Mesothelial cell of epicardium (in vitro differentiated cells): ENCODE results near the gene PLA2G4E. TPM values are rescaled to one million over a fixed set of nuclear protein-coding genes. Genes with fewer than 3 reads are reported as not detected.

ENCODE experiments used
- DNase-seq, 2 experiments: peaks; one replicate each; pipeline ENCODE4 v3.0.0; 2021; ENCODE audit warnings: low spot score in 2 of 2; ENCODE audit not compliant: unreplicated experiment in 2 of 2
- H3K27ac Mint-ChIP-seq: 2 replicates; pipeline ENCODE4 v1.8.0; 2021; ENCODE audit warnings: mixed read lengths
- H3K27me3 Mint-ChIP-seq: 2 replicates; pipeline ENCODE4 v1.8.0; 2021; ENCODE audit warnings: low read depth, mixed read lengths
- H3K36me3 Mint-ChIP-seq: 2 replicates; pipeline ENCODE4 v1.8.0; 2021; ENCODE audit warnings: mixed read lengths
- H3K4me1 Mint-ChIP-seq: 2 replicates; pipeline ENCODE4 v1.8.0; 2021; ENCODE audit warnings: mixed read lengths
- H3K4me3 Mint-ChIP-seq: 2 replicates; pipeline ENCODE4 v1.8.0; 2021; ENCODE audit warnings: mild to moderate bottlenecking, moderate library complexity, mixed read lengths
- H3K9me3 Mint-ChIP-seq: 2 replicates; pipeline ENCODE4 v1.8.0; 2021; ENCODE audit warnings: mixed read lengths
- CTCF ChIP-seq: fragments of 200-600 bp; sonication (generic); IDR thresholded peaks from one replicate; pipeline ENCODE4 v1.5.0; 2021; ENCODE audit warnings: antibody characterized with exemption; ENCODE audit not compliant: unreplicated experiment
- total RNA-seq: library from RNA; stranded (reverse); gene quantifications from 3 replicates; pipeline ENCODE4 v1.2.1, GENCODE V29; 2021

PLA2G4E gene
- total RNA-seq, 1 donor from 2014 or later, result not detected

GRCh38 chr15:41932511-41933289 lies 88.1 kb downstream of the PLA2G4E start:
- H3K4me1 Mint-ChIP-seq, result peaks cover 55% of the 10 kb centered on the region
- no peaks in the 10 kb centered on the region for H3K9me3 Mint-ChIP-seq
- no peaks in the 10 kb centered on the region for H3K27me3 Mint-ChIP-seq
- peak overlapping the region; percentile 92 for H3K27ac Mint-ChIP-seq
- no peak for DNase-seq
- H3K4me3 Mint-ChIP-seq, result peak overlapping the region; percentile 45
- no peak for TF ChIP-seq CTCF
- H3K36me3 Mint-ChIP-seq, result peaks cover 4% of the 10 kb centered on the region

GRCh38 chr15:41932101-41932500 lies 88.7 kb downstream of the PLA2G4E start:
- peak overlapping the region; percentile 92 for H3K27ac Mint-ChIP-seq

More at GRCh38 chr15:41932101-41932500, 88.7 kb downstream of the PLA2G4E start:
- DNase-seq, result no peak
- peaks cover 4% of the 10 kb centered on the region for H3K36me3 Mint-ChIP-seq
- H3K4me1 Mint-ChIP-seq, result peaks cover 53% of the 10 kb centered on the region
- H3K27me3 Mint-ChIP-seq, result no peaks in the 10 kb centered on the region
- no peaks in the 10 kb centered on the region for H3K9me3 Mint-ChIP-seq
- H3K4me3 Mint-ChIP-seq, result no peak overlapping the region
- TF ChIP-seq CTCF, result no peak

Other genes starting within 250 kb of the PLA2G4E start
- gene MAPKBP1, start 246.6 kb downstream of the PLA2G4E start, total RNA-seq, result 38.9 to 42.6 TPM (median 40.8 TPM) in 3 replicates
- gene JMJD7, start 192.9 kb downstream of the PLA2G4E start, total RNA-seq, result 25.9 to 27.6 TPM (median 26.7 TPM) in 3 replicates
- gene PLA2G4B, start 182.2 kb downstream of the PLA2G4E start, total RNA-seq, result 10.6 to 11.4 TPM (median 11.2 TPM) in 3 replicates
- gene SPTBN5, start 127.0 kb downstream of the PLA2G4E start, total RNA-seq, result 2.1 to 2.7 TPM (median 2.3 TPM) in 3 replicates
- gene EHD4, start 48.5 kb downstream of the PLA2G4E start, total RNA-seq, result 14.5 to 16.1 TPM (median 15.8 TPM) in 3 replicates
- not detected in 3 replicates for gene PLA2G4D, start 73.5 kb upstream of the PLA2G4E start, total RNA-seq
- gene PLA2G4F, start 135.6 kb upstream of the PLA2G4E start, total RNA-seq, result 0.91 to 1.5 TPM (median 1.5 TPM) in 3 replicates
- 86.2 to 91.2 TPM (median 90.2 TPM) in 3 replicates for gene VPS39, start 187.3 kb upstream of the PLA2G4E start, total RNA-seq